Activated CD8-positive, alpha-beta memory T cell treated with anti-CD3 and anti-CD28 coated beads, Interleukin-2, amount 50 U/mL, for 48 hours (primary cell): Measurements from ENCODE around the gene TRPM7.

ENCODE experiments used
- DNase-seq: peaks from one replicate; pipeline ENCODE4 v3.0.0-alpha.2; 2020

The TRPM7 gene

DNA sequence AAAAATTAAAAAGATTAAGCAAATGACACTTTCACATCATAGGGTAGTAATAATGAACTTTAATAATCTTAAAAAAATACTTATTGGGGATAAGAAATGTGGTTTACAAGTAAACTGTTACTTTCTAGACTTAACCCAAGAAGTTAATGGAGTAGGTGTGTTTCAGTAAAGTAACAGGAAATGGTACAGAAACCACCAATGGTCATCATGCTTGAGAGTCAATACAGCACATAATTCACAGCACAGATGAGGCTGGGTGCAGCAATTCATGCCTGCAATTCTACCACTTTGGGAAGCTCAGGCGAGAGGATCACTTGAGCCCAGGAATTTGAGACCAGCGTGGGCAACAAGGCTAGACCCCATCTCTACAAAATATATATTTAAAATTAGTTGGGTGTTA, 128.6 kb downstream of the TRPM7 start:
- DNase-seq, result no peak

DNA sequence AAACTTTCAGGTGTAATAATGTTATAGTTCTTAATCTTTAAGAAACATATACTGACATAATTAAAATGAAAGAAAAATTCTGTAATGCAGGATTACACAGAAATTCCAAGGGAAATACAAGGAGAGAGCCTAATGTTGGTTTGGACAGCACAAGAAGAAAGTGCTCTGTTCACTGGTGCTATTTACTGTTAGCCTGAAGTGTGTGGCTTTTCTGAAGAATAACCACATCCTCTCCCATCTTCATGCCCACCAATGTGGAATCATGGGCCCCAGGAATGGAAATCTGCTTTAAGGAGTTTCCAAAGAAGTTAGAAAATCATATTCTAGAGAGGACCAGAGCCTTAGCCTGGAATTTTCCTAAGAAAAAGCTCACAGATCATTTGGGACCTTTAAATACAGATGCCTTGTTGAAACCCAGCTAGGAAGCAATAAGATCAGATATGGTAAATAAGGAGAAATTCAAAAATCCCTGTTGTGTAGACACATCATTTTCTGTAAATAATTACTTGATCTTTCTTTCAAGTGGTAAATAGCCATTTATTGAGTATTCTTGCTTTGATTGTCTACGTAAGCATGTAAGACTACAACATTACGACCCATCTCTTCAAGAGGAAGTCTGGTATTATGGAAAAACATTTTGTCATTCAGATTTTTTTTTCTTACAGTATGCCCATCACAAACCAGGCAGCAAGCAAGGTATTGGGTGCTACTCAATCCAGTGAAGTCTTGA, 129.8 kb downstream of the TRPM7 start:
- no peak for DNase-seq

DNA sequence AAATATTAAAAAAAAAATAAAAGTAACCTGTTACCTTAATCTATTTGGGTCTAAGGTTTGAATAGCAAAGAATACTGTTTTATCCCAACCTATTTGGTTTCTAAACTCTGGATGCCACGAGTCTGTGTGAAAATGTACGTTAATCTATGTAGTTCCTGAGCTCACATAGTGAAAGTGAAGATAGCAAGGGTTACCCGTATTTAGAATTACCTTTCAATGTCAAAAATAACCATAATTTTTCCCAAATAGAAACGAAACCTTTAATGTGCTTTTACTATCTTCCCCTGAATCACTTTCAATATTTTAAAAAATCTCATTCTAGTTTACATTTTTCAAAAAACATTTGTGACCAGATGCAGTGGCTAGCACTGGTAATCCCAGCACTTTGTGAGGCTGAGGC, 134.4 kb downstream of the TRPM7 start:
- no peak for DNase-seq

DNA sequence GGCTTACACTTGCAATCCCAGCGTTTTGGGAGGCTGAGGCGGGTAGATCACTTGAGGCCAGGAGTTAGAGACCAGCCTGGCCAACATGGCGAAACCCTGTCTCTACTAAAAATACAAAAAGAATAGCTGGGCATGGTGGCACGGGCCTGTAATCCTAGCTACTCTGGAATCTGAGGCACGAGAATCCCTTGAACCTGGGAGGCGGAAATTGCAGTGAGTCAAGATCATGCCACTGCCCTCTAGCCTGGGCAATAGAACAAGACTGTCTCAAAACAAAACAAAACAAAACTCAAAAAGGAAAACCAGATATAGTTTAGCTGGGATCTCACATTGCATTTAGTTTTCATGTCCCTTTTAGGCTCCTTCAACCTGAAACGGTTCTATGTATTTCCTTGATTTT, 137.3 kb downstream of the TRPM7 start:
- DNase-seq, result no peak

GRCh38 chr15:50546566-50546965, 140.0 kb downstream of the TRPM7 start, which contains the start of gene USP50:
TSS of gene USP50 (minus strand) at chr15:50546666. CDS start at chr15:50546525, 141 bp downstream.
- no peak for DNase-seq

DNA sequence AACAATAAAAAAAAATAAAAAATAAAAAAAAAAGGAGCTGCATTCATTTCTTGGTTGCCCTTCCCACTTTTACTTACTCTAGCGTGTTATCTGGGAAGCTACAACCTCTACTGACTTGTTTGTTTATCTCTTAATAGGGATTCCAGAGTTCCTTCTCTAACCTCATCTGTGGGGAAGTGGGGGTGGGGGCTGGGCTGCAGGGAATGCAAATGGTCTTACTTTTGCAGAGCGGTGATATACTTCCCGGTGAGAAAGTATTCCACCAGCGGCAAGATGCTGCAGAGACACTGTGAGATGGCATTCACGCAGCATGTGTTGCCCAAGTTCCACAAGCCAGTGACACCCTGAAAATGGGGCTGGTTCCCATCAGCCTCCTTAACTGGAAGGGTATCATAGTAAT, 142.2 kb downstream of the TRPM7 start:
- no peak for DNase-seq

DNA sequence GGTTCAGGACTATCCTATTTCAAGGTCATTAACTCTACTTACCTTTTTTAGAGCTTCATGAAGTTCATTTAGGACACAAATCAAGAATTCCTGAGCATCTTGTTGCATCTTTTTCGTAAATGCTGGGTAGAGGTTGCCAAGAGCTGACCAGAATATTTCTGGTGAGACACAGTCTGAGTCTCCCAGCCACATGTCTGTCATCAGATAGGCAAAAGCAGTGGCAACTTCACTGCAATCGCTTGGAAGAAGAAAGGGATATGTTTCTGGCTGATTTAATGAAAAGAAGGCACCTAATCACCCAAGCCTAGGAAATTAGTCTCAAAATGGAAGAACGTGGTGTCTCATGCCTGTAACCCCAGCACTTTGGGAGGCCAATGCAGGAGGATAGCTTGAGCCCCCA, 143.0 kb downstream of the TRPM7 start:
- no peak for DNase-seq

- no peak for DNase-seq
Observed at GRCh38 chr15:50542887-50543210, 143.7 kb downstream of the TRPM7 start.

- no peak for DNase-seq
Observed at GRCh38 chr15:50531766-50532165, 154.8 kb downstream of the TRPM7 start.

GRCh38 chr15:50531163-50531562, 155.4 kb downstream of the TRPM7 start:
- no peak for DNase-seq

DNA sequence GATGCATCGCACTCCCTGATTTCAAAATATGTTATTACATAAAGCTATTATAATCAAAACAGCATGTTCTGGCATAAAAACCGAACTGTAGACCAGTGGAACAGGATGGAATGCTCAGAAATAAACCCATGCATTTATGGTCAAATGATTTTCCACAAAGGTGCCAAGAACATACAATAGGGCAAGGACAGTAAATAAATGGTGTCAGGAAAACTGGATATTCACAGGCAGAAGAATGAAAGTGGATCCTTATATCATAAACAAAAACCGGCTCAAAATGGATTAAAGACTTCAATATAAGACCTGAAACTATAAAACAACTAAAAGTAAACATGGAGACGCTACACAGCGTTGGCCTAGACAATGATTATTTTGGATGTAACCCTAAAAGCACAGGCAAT, 162.7 kb downstream of the TRPM7 start:
- no peak for DNase-seq

DNA sequence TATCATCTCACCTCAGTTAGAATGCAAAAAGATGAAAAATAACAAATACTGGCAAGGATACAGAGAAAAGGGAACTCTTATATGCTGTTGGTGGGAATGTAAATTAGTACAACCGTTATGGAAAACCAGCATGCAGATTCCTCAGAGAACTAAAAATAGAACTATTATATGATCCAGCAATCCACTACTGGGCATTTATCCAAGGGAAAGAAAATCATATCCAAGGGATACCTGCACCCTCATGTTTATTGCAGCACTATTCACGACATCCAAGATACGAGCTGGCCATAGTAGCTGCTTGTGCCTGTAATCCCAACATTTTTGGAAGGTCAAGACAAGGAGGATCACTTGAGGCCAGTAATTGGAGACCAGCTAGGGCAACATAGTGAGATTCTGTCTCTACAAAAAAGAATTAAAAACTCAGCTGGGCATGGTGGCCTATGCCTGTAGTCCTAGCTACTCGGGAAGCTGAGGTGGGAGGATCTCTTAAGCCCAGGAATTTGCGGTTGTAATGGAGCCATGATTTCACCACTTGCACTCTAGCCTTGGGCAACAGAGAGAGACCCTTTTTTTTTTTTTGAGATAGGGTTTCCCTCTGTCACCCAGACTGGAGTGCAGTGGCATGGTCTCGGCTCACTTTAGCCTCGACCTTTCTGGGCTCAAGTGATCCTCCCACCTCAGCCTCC, 166.7 kb downstream of the TRPM7 start:
- no peak for DNase-seq

- no peak for DNase-seq
Observed at GRCh38 chr15:50513001-50513400, 173.6 kb downstream of the TRPM7 start.
